ENCODE measurements around the gene IFT20. TPM values are rescaled to one million over a fixed set of nuclear protein-coding genes. Genes with fewer than 3 reads are reported as not detected.

The IFT20 gene
- total RNA-seq, 1 donor from 2014 or later, result 23.6 TPM

Other genes with a start within 250 kb of the IFT20 start
- 26.9 and 30.3 TPM in 2 replicates for gene TMEM97, start 16.3 kb downstream of the IFT20 start, total RNA-seq
- gene TNFAIP1, start 289 bp upstream of the IFT20 start, total RNA-seq, result 26.9 and 32.4 TPM in 2 replicates
- gene POLDIP2, start 22.1 kb upstream of the IFT20 start, total RNA-seq, result 68.3 and 70.8 TPM in 2 replicates
- gene SEBOX, start 29.7 kb upstream of the IFT20 start, total RNA-seq, result not detected in 2 replicates
- 0.12 and 0.41 TPM in 2 replicates for gene VTN, start 34.8 kb upstream of the IFT20 start, total RNA-seq
- gene SARM1, start 36.2 kb upstream of the IFT20 start, total RNA-seq, result 29.1 and 29.8 TPM in 2 replicates
- 2.3 and 2.9 TPM in 2 replicates for gene SLC46A1, start 70.7 kb upstream of the IFT20 start, total RNA-seq
- not detected in 2 replicates for gene SLC13A2, start 138.2 kb upstream of the IFT20 start, total RNA-seq
- gene FOXN1, start 170.9 kb upstream of the IFT20 start, total RNA-seq, result not detected in 2 replicates
- gene UNC119, start 217.2 kb upstream of the IFT20 start, total RNA-seq, result 138 and 160 TPM in 2 replicates
- 71.9 and 73.6 TPM in 2 replicates for gene PIGS, start 236.1 kb upstream of the IFT20 start, total RNA-seq
- gene ALDOC, start 241.4 kb upstream of the IFT20 start, total RNA-seq, result 142 and 146 TPM in 2 replicates